Neural crest cell (in vitro differentiated cells): ENCODE data around the gene TCP10L. TPM values are rescaled to one million over a fixed set of nuclear protein-coding genes. Genes with fewer than 3 reads are reported as not detected.
A peak's percentile ranks its signal among the peaks of the same experiment; 100 is the strongest.
"Not testable (repeated sequence)": the region's sequence is repeated elsewhere in the genome, so short reads cannot be mapped to it uniquely, and the experiment has no call there.

Experiments used
- DNase-seq: peaks from one replicate; pipeline ENCODE4 v3.0.0; 2021; ENCODE audit warnings: low read depth, mixed read lengths, low spot score
- H3K27ac Mint-ChIP-seq: one replicate; pipeline ENCODE4 v1.8.0; 2021; ENCODE audit warnings: mild to moderate bottlenecking, mixed read lengths; ENCODE audit not compliant: unreplicated experiment
- H3K27me3 Mint-ChIP-seq: 2 replicates; pipeline ENCODE4 v1.8.0; 2021; ENCODE audit warnings: low read depth, mild to moderate bottlenecking, mixed read lengths
- H3K36me3 Mint-ChIP-seq: 2 replicates; pipeline ENCODE4 v1.8.0; 2021; ENCODE audit warnings: low read depth, mild to moderate bottlenecking, mixed read lengths
- H3K4me1 Mint-ChIP-seq: 2 replicates; pipeline ENCODE4 v1.8.0; 2021; ENCODE audit warnings: mixed read lengths
- H3K4me3 Mint-ChIP-seq: one replicate; pipeline ENCODE4 v1.8.0; 2021; ENCODE audit warnings: mild to moderate bottlenecking, mixed read lengths
- H3K9me3 Mint-ChIP-seq: 2 replicates; pipeline ENCODE4 v1.8.0; 2021; ENCODE audit warnings: mixed read lengths
- CTCF ChIP-seq: fragments of 200-600 bp; sonication (generic); conservative IDR thresholded peaks from 2 replicates; pipeline ENCODE4 v1.5.0; 2021; ENCODE audit warnings: antibody characterized with exemption, mild to moderate bottlenecking
- total RNA-seq: library from RNA; stranded (reverse); gene quantifications from 2 replicates; pipeline ENCODE4 v1.2.1, GENCODE V29; 2021

The TCP10L gene
- total RNA-seq, 1 donor from 2014 or later, result 1.7 TPM

- no peak overlapping the region for H3K4me3 Mint-ChIP-seq
- no peaks in the 10 kb centered on the region for H3K27me3 Mint-ChIP-seq
- peaks cover 16% of the 10 kb centered on the region for H3K9me3 Mint-ChIP-seq
- DNase-seq, result no peak
- peaks cover 29% of the 10 kb centered on the region for H3K36me3 Mint-ChIP-seq
- H3K27ac Mint-ChIP-seq, result no peak overlapping the region
- peaks cover 24% of the 10 kb centered on the region for H3K4me1 Mint-ChIP-seq
- TF ChIP-seq CTCF, result no peak
Measured at GRCh38 chr21:32567626-32568025, 17.7 kb downstream of the TCP10L start.

- Mint-ChIP-seq H3K36me3 (peaks cover 29% of the 10 kb centered on the region), H3K27me3 (no peaks in the 10 kb centered on the region), H3K9me3 (peaks cover 16% of the 10 kb centered on the region), H3K27ac (no peak overlapping the region), H3K4me1 (peaks cover 24% of the 10 kb centered on the region), H3K4me3 (no peak overlapping the region)
- no peak for DNase-seq
- no peak for TF ChIP-seq CTCF
Measured at GRCh38 chr21:32566741-32567389, 18.5 kb downstream of the TCP10L start.

DNA sequence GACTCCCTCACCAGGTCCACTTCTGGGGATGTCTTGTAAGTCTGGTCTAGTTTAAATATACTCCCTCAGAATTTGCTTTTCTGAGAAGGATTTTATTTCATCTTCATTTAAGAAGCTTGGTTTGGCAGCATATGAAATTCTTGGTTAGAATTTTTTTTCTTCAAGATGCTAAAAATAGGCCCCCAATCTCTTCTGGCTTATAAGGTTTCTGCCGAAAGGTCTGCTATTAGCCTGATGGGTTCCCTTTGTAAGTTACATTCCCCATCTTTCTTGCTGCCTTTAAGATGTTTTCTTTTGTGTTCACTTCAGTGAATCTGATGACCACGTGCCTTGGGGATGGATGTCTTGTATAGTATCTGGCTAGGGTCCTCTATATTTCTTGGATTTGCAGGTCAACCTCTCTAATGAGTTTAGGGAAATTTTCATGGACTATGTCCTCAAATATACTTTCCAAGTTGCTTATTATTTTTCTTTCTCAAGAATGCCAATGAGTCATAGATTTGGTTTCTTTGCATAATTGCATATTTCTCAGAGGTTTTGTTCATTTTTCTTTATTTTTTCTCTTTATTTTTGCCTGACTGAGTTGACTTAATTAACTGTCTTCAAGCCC, 19.4 kb downstream of the TCP10L start:
- no peak for TF ChIP-seq CTCF
- Mint-ChIP-seq H3K36me3 (peaks cover 29% of the 10 kb centered on the region), H3K9me3 (peaks cover 16% of the 10 kb centered on the region), H3K27ac (no peak overlapping the region), H3K4me1 (peaks cover 22% of the 10 kb centered on the region), H3K4me3 (no peak overlapping the region), H3K27me3 (no peaks in the 10 kb centered on the region)
- DNase-seq, result no peak

DNA sequence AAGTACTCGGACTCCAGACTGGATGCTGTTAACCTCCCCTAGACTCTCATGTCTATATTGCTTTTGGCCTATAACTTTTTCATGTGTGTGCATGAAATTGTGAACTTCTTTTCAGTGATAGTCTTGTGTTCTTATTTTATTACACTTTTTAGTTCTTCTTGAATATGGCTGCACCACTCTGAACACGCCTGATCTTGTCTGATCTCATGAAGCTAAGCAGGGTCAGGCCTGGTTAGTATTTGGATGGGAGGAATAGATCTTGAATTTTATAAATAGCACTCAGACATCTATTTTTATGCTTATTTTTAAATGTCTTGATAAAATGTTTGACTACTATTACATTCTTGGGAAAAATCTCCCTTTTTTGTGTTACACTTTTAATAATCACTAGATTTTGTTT, 22.4 kb downstream of the TCP10L start:
- no peak overlapping the region for H3K27ac Mint-ChIP-seq
- H3K4me1 Mint-ChIP-seq, result no peaks in the 10 kb centered on the region
- no peak for TF ChIP-seq CTCF
- H3K27me3 Mint-ChIP-seq, result no peaks in the 10 kb centered on the region
- H3K9me3 Mint-ChIP-seq, result peaks cover 16% of the 10 kb centered on the region
- no peak overlapping the region for H3K4me3 Mint-ChIP-seq
- peaks cover 29% of the 10 kb centered on the region for H3K36me3 Mint-ChIP-seq
- no peak for DNase-seq

DNA sequence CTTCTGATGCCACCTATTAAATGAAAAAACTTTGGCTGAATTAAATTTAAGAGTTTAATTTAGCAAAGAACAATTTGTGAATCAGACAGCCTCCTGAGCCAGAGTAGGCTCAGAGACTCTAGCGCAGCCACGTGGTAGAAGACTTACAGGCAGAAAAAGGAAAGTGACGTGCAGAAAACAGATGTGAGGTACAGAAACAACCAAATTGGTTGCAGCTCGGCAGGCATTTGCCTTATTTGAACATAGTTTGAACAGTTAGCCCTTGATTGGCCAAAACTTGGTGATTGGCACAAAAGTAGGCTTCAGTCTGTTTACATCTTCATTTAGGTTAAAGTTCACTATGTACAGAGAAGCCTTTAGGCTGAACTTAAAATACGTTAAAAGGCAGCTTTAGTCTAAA, 22.9 kb downstream of the TCP10L start:
- TF ChIP-seq CTCF, result peak; percentile 50

DNA sequence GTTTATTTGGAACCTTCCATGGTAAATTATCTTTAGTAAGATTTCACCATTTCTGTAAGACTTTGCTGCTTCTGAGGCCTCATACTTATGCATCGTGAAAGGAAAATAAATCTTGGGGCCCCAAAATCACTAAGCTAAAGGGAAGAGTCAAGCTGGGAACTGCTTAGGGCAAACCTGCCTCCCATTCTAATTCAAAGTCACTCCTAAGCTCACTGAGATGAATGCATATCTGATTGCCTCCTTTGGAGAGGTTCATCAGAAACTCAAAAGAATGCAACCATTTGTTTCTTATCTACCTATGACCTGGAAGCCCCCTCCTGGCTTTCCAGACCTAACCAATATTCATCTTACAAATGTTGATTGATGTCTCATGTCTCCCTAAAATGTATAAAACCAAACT, 23.8 kb downstream of the TCP10L start:
- not testable (repeated sequence) for H3K27me3 Mint-ChIP-seq, H3K4me1 Mint-ChIP-seq, H3K4me3 Mint-ChIP-seq, H3K27ac Mint-ChIP-seq, DNase-seq
- Mint-ChIP-seq H3K36me3 (peaks cover 22% of the 10 kb centered on the region), H3K9me3 (peaks cover 16% of the 10 kb centered on the region)

More for the DNA sequence above, 22.9 kb downstream of the TCP10L start:
- no peak for DNase-seq
- H3K4me1 Mint-ChIP-seq, result no peaks in the 10 kb centered on the region
- no peak overlapping the region for H3K4me3 Mint-ChIP-seq
- H3K36me3 Mint-ChIP-seq, result peaks cover 27% of the 10 kb centered on the region
- H3K27me3 Mint-ChIP-seq, result no peaks in the 10 kb centered on the region
- peaks cover 16% of the 10 kb centered on the region for H3K9me3 Mint-ChIP-seq
- no peak overlapping the region for H3K27ac Mint-ChIP-seq
